Gastroesophageal sphincter (tissue), 4 donors: Measurements from ENCODE around the gene DUSP10. TPM values are rescaled to one million over a fixed set of nuclear protein-coding genes. Genes with fewer than 3 reads are reported as not detected.

Source experiments
- ATAC-seq: fragments of 150-250 bp; one replicate; pipeline ENCODE4 v1.9.1; 2016; ENCODE audit warnings: mild to moderate bottlenecking, moderate library complexity
- H3K27ac ChIP-seq, 4 donors: fragments of 200-600 bp; sonication (generic) in 3 of 4; 1 replicate in 3 of 4; 2 replicates in 1 of 4; pipeline ENCODE4 v1.5.1; 2016 to 2019
- H3K27me3 ChIP-seq: fragments of 200-600 bp; sonication (generic); one replicate; pipeline ENCODE4 v1.5.1; 2019
- H3K36me3 ChIP-seq, 2 donors: fragments of 200-600 bp; sonication (generic); one replicate each; pipeline ENCODE4 v1.5.1; 2019; ENCODE audit warnings: control low read depth in 1 of 2
- H3K4me1 ChIP-seq, 3 donors: fragments of 200-600 bp; sonication (generic); 1 replicate in 2 of 3; 2 replicates in 1 of 3; pipeline ENCODE4 v1.5.1; 2016 to 2019; ENCODE audit warnings: control low read depth in 2 of 3
- H3K4me3 ChIP-seq, 2 donors: fragments of 200-600 bp; sonication (generic); one replicate each; pipeline ENCODE4 v1.5.1; 2019; ENCODE audit warnings: mild to moderate bottlenecking in 1 of 2, moderate library complexity in 1 of 2
- H3K9me3 ChIP-seq, 3 donors: fragments of 200-600 bp; sonication (generic); one replicate each; pipeline ENCODE4 v1.5.1; 2017 to 2019; ENCODE audit warnings: control low read depth in 2 of 3
- CTCF ChIP-seq, 4 experiments: fragments of 200-600 bp in 2 of 4; fragments of 450-650 bp in 2 of 4; sonication (generic) in 1 of 4; IDR thresholded peaks; one replicate each; pipeline ENCODE4 v1.5.1; 2017 to 2019; ENCODE audit warnings: antibody characterized with exemption in 4 of 4, mild to moderate bottlenecking in 2 of 4, moderate library complexity in 2 of 4
- EP300 ChIP-seq: sonication (generic); formaldehyde crosslinking; IDR thresholded peaks from one replicate; pipeline ENCODE4 v1.6.1; 2017; ENCODE audit warnings: antibody characterized with exemption, mild to moderate bottlenecking
- POLR2A ChIP-seq, 2 donors: fragments of 450-650 bp; IDR thresholded peaks; one replicate each; pipeline ENCODE4 v1.6.1; 2017; ENCODE audit warnings: antibody characterized with exemption in 2 of 2, mild to moderate bottlenecking in 2 of 2, moderate library complexity in 1 of 2
- POLR2AphosphoS5 ChIP-seq: sonication (generic); formaldehyde crosslinking; IDR thresholded peaks from one replicate; pipeline ENCODE4 v1.6.1; 2017; ENCODE audit warnings: antibody characterized with exemption
- WGBS, 2 donors: methylation state at CpG; one replicate each; pipeline ENCODE4 v1.1.5; 2018; ENCODE audit warnings: low coverage in 1 of 2; 5-methylcytosine and 5-hydroxymethylcytosine counted together
- total RNA-seq, 4 donors: library from RNA; depleted of rRNA; stranded (reverse); fragments of >200 nt; gene quantifications; one replicate each; pipeline ENCODE4 v1.1.0, GENCODE V29; 2016

The DUSP10 gene
- total RNA-seq, 4 donors from 2014 or later, result 3.5 to 12.0 (median 5.3) TPM

- Histone ChIP-seq H3K27me3 (no peaks in the 10 kb centered on the region), H3K27ac (peak overlapping the region; percentile 69 to 99 (median 98)), H3K36me3 (peaks cover 0 to 16% of the 10 kb centered on the region in 2 donors), H3K4me3 (peak overlapping the region; percentile 68 to 88), H3K4me1 (peaks cover 0 to 50% (median 0%) of the 10 kb centered on the region in 3 donors), H3K9me3 (no peaks in the 10 kb centered on the region)
- ATAC-seq, result no peak
- WGBS, 2 donors, result 0 to 2% methylated on average over 19 to 29 of the region's 36 CpGs
- TF ChIP-seq CTCF (IDR thresholded peaks at IDR 0.05) (peak in 1 of 4 experiments; percentile 21), POLR2AphosphoS5 (no peak)
These were observed 741 bp downstream of the DUSP10 start for GRCh38 chr1:221740993-221741702.

GRCh38 chr1:221740369-221740992, 1.4 kb downstream of the DUSP10 start:
- Histone ChIP-seq H3K9me3 (no peaks in the 10 kb centered on the region), H3K27ac (peak overlapping the region in 3 of 4 donors; percentile 96 to 99 (median 99)), H3K4me1 (peaks cover 0 to 56% (median 0%) of the 10 kb centered on the region in 3 donors), H3K27me3 (no peaks in the 10 kb centered on the region), H3K4me3 (peak overlapping the region; percentile 68 to 88), H3K36me3 (peaks cover 0 to 16% of the 10 kb centered on the region in 2 donors)
- no peak for ATAC-seq
- no peak for TF ChIP-seq CTCF (IDR thresholded peaks at IDR 0.05)
- no peak for TF ChIP-seq POLR2AphosphoS5
- TF ChIP-seq EP300, result no peak
- TF ChIP-seq POLR2A (IDR thresholded peaks at IDR 0.05), result no peak
- 4 to 18% methylated on average over 7 to 11 of the region's 11 CpGs for WGBS, 2 donors

GRCh38 chr1:221739677-221740025, 2.2 kb downstream of the DUSP10 start:
- H3K9me3 ChIP-seq, result no peaks in the 10 kb centered on the region
- H3K4me3 ChIP-seq, result no peak overlapping the region
- 88 to 94% methylated on average over 5 to 6 of the region's 6 CpGs for WGBS, 2 donors
- ATAC-seq, result no peak
- TF ChIP-seq POLR2A (IDR thresholded peaks at IDR 0.05) (no peak), CTCF (IDR thresholded peaks at IDR 0.05) (no peak), POLR2AphosphoS5 (no peak), EP300 (no peak)
- H3K4me1 ChIP-seq, result peaks cover 2 to 65% (median 6%) of the 10 kb centered on the region in 3 donors
- H3K36me3 ChIP-seq, result peaks cover 0 to 16% of the 10 kb centered on the region in 2 donors
- peak overlapping the region in 1 of 4 donors; percentile 96 for H3K27ac ChIP-seq
- no peaks in the 10 kb centered on the region for H3K27me3 ChIP-seq

GRCh38 chr1:221739018-221739676, 2.7 kb downstream of the DUSP10 start:
- H3K4me3 ChIP-seq, result no peak overlapping the region
- no peak for TF ChIP-seq POLR2AphosphoS5
- no peak for TF ChIP-seq POLR2A (IDR thresholded peaks at IDR 0.05)
- TF ChIP-seq EP300, result no peak
- TF ChIP-seq CTCF (IDR thresholded peaks at IDR 0.05), result no peak
- peaks cover 0 to 16% of the 10 kb centered on the region in 2 donors for H3K36me3 ChIP-seq
- 93 to 98% methylated on average over 3 to 7 of the region's 14 CpGs for WGBS, 2 donors
- H3K9me3 ChIP-seq, result no peaks in the 10 kb centered on the region
- peaks cover 4 to 70% (median 10%) of the 10 kb centered on the region in 3 donors for H3K4me1 ChIP-seq
- ATAC-seq, result no peak
- H3K27me3 ChIP-seq, result no peaks in the 10 kb centered on the region
- peak overlapping the region in 1 of 4 donors; percentile 1 for H3K27ac ChIP-seq
